GM19025 (cell line): Measurements from ENCODE around the gene DGKQ.
A peak's percentile ranks its signal among the peaks of the same experiment; 100 is the strongest.

Source experiments
- ATAC-seq: cut with Tn5 transposase; IDR thresholded peaks from one replicate; pipeline ENCODE4 v1.9.1; 2021; ENCODE audit warnings: mild to moderate bottlenecking, low read depth, moderate library complexity; ENCODE audit not compliant: unreplicated experiment

The DGKQ gene, protein sequence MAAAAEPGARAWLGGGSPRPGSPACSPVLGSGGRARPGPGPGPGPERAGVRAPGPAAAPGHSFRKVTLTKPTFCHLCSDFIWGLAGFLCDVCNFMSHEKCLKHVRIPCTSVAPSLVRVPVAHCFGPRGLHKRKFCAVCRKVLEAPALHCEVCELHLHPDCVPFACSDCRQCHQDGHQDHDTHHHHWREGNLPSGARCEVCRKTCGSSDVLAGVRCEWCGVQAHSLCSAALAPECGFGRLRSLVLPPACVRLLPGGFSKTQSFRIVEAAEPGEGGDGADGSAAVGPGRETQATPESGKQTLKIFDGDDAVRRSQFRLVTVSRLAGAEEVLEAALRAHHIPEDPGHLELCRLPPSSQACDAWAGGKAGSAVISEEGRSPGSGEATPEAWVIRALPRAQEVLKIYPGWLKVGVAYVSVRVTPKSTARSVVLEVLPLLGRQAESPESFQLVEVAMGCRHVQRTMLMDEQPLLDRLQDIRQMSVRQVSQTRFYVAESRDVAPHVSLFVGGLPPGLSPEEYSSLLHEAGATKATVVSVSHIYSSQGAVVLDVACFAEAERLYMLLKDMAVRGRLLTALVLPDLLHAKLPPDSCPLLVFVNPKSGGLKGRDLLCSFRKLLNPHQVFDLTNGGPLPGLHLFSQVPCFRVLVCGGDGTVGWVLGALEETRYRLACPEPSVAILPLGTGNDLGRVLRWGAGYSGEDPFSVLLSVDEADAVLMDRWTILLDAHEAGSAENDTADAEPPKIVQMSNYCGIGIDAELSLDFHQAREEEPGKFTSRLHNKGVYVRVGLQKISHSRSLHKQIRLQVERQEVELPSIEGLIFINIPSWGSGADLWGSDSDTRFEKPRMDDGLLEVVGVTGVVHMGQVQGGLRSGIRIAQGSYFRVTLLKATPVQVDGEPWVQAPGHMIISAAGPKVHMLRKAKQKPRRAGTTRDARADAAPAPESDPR

DNA sequence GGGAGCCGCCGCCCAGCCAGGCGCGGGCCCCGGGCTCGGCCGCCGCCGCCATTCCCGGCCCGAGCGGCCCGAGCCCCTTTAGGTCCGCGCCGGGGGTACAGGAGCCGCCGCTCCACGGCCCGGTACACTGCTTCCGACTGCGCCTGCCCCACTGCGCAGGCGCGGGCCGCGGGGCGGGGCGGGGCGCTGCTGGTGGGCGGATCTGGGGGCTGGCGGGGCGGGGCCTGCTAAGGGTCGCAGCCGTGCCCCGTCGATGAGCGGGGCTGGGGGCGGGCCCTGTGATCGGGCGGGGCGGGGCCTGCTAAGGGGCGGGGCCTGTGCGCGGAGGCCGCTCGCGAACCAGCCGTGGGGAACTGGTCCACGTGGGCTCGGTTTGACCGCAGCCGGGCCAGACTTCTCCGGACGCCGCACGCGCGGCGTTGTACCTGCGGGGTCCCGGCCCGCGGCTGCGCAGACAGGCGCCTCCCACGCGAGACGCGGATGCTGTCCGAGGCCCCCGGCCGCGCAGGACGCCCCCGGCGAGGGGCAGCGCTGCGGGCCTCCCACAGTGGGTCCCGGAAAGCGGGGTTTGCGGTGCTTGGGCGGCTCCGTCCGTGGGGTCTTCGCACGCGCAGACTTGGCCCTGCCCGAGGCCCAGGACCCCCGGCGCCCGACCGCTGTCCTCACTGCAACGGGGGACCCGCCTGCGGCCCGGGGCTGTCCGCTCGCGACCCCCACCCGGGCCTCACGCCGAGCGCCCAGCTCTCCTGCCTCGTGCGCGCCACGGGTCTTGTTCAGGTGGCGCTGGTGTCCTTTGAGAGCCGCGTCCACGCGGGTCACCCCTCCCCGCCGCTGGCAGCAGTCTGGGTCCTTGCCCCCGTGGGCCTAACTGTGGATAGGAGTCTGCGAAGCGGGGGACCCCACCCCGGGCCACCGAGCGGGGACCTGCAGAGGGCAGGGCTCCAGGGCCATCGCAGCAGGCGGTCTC, at the start of gene DGKQ:
Gene DGKQ, minus strand, starts transcription at position 139 of the 967 bp plus-strand sequence. Its CDS starts 87 bp downstream, at position 52.
- ATAC-seq = peak; percentile 72

DNA sequence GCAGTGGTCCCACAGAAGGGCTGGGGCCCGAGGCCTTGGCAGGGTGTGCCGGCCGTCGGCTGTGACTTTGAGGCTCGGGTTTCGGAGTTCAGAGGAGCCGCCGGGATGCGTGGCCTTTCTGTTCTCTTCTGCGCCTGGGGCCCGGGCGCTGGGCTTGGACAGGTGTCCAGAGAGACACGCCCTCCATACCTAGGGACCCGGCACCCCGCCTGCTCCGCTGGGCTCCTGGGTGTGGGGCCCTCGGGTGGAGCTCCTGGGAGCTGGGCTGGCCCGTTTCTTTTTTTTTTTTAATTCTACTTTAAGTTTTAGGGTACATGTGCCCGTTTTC, 49.3 kb upstream of the DGKQ start:
- ATAC-seq = no peak

DNA sequence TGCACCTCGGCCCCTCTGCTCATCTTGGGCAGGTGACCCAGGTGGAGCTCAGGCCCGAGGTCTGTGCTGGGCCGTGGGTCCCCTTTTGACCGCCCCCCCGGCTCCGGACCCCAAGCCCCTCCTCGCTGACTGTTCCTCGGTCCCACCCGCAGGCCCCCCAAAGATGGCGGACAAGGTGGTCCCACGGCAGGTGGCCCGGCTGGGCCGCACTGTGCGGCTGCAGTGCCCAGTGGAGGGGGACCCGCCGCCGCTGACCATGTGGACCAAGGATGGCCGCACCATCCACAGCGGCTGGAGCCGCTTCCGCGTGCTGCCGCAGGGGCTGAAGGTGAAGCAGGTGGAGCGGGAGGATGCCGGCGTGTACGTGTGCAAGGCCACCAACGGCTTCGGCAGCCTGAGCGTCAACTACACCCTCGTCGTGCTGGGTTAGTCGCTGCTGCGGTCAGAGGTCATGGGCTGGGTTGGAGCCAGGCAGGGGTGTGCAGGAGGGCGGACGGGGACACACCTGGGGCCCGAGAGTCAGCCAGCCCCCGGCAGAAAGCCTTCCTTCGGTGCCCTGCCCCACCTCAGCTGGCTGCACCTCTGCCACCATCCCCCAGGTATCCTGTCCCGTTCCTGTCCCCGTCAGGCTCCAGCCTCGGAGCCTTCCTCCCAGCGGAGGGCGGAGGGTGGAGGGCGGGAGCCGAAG, 48.8 kb upstream of the DGKQ start:
- no peak for ATAC-seq

DNA sequence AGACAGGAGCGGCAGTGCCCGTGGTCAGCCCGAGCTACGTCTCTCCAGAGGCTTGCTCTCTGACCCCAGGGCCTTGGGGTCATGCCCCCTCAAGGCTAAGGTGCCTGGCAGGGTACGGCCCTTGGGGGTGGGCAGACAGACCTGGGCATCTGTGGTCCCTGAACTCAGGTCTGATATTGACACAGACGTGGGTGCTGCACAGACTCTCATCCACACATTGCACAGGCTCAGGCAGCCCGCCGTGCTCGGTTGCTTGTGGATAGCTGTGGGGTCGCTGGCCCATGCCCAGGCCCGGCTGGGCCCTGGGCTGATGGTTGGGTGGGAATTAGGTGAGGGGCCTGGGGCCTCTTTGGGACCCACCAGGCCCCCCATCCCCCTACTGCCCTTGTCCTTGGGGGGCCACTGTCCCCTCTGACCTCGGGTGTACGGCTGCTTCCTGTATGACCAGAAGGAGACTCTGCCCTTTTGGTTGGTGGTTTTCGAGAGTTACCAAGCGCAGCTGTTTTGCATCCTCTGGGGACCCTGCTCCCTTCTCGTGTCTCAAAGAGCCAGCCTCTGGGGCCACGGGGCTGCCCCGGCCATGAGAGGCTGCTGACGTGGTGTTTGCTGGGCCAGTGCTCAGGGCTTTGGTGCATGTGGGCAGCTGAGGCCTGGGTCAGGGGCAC, 48.1 kb upstream of the DGKQ start:
- ATAC-seq = peak; percentile 82

DNA sequence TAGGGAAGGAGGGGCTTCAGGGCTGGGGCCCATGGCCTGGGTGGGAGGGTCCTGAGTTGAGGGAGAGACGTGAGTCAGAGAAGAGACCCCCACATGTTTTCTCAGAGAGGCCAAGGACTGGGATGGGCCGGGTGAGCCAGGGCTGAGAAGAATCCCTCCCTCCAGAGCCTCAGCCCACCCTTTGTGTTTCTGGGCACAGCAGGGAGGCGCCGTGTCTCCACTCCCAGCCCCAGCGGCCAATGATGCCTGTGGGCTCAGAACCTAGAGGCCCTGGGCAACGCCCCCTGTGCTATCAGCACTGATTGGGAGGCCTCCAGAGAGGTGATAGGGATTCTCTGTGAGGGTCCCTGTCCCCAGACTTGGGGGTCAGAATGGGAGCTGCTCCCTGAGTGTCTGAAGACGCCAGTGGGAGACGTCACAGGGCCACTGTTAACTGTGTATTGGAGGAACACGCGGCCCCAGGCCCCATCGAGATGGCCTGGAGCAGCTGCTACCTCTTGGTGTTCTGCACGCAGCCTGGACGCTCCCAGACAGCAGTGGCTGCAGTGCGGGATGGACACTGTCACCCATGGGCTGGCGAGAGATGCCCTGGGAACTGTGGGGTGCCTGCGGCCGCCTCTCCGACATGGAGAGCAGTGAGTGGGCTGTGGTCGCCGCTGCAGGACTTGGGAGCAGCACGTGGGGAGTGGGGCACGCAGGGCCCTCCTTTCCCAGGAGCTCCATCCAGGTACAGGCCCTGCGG, 46.5 kb upstream of the DGKQ start:
- ATAC-seq = no peak

DNA sequence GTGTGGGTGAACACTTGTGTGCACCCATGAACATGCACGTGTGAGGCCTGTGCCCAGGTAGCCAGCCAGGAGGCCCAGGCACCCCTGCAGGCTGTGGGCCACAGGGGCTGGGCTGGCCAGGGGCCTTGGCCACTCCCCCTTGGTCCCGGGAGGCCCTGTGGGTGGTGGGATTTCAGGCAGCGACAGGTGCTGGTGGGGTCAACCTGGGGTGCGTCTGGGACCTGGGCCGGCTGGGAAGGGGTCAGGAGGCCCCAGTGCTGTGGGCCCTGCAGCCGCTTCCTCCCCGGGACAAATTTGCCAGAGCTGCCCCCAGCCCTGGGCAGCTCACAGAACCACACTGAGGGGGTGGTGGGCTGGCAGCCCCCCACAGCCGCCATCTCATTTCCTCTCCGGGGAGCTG, 46.0 kb upstream of the DGKQ start:
- ATAC-seq = no peak

DNA sequence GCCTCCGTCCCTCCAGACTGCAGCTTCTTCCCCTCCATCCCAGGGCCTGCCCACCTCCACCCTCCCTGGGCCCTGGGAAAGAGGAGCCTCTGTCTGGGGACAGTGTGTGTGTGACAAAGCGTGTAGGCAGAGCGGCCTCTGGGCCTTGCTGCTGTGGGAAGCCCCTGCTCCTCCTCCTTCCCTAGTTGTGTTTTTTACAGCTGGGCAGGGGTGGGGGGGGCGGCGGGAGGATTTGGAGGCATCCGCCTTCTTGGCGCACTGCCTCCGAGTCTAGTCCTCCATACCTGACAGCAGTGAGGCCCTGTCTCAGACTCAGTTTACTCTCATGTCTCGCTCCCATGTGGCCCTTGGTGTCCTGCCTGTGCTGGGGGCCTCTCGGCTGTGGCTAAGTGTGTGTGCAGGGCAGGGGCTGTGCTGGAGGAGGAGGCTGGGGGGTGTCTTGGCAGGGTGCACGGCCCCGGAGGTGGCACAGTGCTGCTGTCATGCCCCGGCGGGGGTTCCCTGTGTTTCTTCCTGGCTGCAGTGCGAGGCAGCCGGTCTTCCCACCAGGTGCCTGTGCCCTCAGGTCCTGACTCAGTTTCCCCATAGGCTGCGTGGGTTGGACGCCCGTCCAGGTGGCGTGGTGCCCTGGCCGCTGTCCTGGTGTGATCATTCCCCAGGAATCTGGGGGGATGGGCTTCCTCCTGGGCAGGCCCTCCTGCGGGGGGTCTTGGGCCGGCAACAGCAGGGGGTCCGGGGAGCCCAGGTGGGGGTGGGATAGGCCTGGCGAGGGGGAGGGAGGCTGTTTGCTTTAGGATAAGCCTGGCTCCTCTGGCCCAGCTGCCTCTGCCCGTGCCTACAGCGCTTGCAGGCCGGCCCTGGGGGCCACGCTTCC, 45.0 kb upstream of the DGKQ start:
- ATAC-seq = no peak

DNA sequence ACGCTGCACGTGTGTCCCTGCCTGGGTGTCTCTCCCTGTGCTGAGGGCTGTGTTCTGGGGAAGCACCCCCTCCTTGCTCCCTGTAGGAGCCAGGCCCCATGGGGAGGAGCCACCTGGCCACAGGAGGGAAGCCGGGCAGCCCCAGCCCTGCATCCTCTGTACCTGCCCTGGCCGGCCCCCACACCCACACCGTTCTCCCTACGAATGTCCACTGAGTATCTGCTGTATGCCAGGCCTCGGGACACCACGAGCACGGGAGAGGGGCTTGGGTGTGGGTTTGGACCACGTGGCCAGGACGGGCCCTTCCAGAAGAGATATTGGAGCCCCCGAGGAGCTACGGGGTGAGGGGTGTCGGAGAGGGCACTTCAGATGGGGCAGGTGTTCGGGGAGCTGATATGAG, 44.3 kb upstream of the DGKQ start:
- no peak for ATAC-seq

DNA sequence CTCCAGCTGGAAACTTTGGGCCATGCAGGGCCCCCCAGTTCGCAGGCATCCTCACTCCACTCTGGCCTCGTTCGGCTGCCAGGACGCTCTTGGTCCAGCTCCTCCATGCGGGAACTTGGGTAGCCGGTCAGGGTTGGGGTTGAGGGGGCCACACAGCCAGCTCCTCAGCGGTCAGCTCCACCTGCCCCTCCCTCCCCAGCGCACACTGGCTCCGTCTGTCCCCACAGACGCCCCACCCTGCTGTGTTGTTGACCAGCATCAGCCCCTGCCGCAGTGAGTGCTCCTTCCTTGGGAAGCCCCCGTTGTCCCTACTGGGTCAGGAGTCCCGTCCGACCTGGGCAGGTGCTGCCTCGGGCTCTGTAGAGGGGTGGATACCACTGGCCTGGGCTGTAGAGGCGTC, 43.8 kb upstream of the DGKQ start:
- no peak for ATAC-seq

DNA sequence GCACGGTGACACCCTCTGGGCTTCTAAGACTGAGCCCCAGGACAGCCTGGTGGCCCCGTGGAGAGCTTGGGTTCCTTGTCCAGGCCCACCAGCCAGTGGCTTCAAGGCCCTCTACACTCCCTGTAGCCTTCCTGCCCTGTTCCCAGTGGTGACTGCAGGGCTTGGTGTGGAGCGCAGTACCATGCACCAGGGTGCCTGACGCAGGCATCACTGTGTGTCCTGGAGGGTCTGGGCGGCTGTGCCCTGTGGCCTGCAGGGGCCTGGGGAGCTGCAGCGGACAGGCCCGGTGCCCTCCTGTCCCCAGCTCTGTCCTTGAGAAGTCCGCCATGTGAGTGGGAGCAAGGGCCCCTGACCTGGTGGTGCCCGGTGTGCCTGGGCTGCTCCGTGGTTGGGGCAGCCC, 42.4 kb upstream of the DGKQ start:
- ATAC-seq = no peak

DNA sequence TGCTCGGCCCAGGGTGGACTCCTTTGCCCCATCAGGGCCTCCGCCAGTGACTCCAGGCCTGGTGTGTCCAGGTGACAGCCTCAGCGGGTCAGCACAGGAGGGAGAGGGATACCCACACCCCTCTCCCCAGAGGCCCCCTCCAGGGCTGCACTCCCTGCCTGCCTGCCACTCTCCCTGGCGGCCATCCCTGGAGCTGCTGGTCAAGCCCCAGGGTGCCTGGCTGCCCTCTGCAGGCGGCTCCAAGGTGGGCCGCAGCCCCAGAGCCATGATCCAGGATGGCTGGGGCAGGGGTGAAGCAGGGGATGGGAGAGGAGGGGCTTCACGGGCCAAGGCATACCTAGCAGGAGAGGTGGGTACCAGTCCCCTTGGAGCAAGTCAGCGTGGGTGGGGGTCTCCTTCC, 41.8 kb upstream of the DGKQ start:
- no peak for ATAC-seq

DNA sequence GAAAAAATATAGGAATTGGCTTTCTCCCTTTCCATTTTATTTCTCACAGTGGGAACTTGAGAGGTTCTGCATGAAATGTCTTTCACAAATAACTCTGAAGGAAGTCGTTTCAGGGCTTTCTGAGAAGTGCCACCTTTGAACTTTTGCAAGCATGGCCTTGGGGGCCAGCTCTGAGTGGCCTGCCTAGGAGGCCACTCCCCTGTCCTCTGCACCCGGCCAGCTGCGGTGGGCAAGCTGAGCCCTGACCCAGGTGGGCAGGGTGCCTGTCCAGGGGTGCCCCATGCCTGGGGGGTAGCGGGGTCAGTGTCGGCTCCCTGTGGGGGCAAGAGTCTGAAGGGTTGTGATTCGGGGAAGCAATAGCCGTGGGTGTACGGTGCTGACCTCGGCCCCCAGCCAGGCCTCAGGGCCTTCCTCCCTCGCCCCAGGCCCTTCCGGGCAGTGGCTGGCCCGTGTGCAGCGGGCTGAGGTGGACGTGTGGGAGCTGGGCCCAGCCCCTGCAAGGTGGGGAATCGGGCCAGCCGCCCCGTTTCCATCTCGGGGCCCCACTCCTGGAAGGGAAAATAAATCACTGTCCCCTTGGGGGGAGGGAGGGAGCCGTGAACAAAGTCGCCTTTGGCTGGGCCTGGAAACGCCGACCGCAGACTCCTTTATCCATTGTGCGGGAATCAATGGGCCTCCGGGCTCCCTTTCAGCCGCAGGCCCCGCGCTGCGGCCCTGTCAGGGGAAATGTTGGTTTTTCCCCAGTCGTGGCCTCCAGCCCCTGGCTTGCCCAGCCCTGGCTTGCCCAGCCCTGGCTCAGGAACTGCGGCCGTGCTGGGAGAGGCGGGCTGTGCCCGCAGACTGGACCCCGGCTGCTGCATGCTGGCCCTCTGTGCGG, 41.2 kb upstream of the DGKQ start:
- ATAC-seq = no peak

DNA sequence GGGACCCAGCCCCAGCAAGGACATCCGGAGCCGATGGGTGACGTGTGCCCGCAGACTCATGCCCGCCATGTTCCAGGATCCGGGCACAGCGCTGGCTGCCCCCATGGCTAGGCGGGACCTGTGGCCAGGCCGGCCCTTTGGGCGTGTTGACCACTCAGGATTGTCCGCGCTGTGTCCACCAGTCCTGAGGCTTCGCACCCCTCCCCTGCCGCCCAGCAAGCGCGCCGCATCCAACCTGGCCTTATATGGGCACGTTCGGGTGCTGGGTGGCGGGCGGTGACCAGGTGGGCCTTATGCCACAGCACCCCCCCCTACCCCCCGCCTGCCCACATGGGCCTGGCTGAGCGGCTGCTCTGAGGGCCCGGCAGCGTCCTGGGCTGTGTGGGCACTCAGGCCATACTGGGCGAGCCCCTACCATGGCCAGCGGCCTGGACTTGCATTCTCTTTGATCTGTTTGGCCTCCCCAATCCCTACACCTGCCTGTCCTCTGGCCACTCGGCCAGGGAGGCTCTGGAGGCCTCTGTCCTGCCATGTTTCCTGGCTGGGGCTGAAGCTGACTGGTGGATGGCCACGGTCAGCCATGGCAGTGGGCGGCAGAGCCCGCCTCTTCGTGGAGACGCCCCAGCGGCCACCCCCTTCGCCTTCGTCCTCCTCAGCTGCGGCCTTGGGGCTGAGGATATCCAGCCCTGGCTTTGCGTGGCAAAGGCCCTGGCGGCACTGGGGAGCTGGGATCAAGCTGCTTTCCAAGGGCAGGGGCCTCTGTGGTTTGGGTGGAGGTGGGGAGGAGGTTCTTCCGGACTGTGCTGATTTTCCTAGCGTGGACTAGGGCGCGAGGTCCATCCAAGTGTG, 40.1 kb upstream of the DGKQ start:
- ATAC-seq = no peak

DNA sequence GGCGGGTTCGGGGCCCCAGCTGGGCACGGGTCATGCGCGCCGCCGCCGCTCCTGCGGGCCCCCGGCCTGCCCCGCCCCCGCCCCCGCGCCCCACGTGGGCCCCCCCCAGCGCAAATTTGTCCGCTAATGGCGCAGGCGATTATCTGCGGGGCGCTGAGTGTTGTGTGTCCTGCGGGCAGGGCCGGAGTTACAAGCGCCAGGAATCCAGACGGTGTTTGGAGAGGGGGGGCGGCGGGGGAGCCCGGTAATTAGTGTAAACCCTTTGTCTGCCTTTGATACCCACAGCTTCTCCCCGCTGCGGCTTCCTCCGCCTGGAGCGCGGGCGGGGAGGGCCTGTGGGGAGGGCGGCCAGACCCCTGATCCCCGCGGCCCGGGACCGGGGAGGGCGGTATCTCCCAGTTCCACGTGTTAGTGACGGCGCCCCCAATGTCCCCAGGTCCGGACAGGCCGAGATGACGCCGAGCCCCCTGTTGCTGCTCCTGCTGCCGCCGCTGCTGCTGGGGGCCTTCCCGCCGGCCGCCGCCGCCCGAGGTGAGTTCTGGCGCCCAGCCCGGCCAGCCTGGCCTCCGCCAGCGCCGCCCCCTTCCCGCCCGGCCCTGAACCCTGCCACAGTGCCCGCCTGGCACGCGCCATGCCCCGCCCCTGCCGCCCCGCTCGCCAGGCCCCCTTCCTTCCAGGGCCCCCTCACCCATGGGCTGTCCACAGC, 38.8 kb upstream of the DGKQ start:
- no peak for ATAC-seq

DNA sequence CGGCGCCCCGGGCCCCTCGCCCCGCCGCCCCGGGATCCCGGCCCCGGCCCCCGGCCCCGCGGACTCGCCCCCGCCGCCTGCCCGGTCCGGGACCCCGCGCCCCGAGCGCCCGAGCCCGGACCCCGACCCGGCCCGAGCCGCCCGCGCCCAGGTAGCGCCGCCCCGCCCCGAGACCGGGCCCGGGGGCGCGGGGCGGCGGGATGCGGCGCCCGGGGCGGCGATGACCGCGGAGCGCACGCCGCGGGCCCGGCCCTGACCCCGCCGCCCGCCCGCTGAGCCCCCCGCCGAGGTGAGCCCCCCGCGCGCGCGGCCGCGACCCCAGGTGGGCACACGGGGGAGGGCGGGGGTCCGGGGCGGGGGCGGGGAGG, 38.3 kb upstream of the DGKQ start:
- peak; percentile 1 for ATAC-seq
